GM12875 (cell line): Measurements from ENCODE around the gene TAS2R9.
"Not testable (repeated sequence)": the region's sequence is repeated elsewhere in the genome, so short reads cannot be mapped to it uniquely, and the experiment has no call there.

ENCODE experiments used
- H3K4me3 ChIP-seq: one replicate; pipeline ENCODE4 v1.5.1; 2011; ENCODE audit warnings: low read depth, low read length, control low read depth
- TF ChIP-seq, protein P1 (sequence below): IDR thresholded peaks from 2 replicates; pipeline ENCODE4 v1.5.1; 2011; ENCODE audit warnings: low read depth, mild to moderate bottlenecking, control low read depth, inconsistent platforms, low read length, moderate library complexity, borderline replicate concordance; ENCODE audit not compliant: insufficient read depth

The TAS2R9 gene

GRCh38 chr12:10802587-10802986 is 7.4 kb downstream of the TAS2R9 start, which contains the start of gene TAS2R7:
TSS of gene TAS2R7 (minus strand) at chr12:10802627. CDS start at chr12:10802570, 57 bp downstream.
- H3K4me3 ChIP-seq: no peak within 1 kb of the TSS
- TF ChIP-seq, protein P1, sequence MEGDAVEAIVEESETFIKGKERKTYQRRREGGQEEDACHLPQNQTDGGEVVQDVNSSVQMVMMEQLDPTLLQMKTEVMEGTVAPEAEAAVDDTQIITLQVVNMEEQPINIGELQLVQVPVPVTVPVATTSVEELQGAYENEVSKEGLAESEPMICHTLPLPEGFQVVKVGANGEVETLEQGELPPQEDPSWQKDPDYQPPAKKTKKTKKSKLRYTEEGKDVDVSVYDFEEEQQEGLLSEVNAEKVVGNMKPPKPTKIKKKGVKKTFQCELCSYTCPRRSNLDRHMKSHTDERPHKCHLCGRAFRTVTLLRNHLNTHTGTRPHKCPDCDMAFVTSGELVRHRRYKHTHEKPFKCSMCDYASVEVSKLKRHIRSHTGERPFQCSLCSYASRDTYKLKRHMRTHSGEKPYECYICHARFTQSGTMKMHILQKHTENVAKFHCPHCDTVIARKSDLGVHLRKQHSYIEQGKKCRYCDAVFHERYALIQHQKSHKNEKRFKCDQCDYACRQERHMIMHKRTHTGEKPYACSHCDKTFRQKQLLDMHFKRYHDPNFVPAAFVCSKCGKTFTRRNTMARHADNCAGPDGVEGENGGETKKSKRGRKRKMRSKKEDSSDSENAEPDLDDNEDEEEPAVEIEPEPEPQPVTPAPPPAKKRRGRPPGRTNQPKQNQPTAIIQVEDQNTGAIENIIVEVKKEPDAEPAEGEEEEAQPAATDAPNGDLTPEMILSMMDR: no peak

DNA sequence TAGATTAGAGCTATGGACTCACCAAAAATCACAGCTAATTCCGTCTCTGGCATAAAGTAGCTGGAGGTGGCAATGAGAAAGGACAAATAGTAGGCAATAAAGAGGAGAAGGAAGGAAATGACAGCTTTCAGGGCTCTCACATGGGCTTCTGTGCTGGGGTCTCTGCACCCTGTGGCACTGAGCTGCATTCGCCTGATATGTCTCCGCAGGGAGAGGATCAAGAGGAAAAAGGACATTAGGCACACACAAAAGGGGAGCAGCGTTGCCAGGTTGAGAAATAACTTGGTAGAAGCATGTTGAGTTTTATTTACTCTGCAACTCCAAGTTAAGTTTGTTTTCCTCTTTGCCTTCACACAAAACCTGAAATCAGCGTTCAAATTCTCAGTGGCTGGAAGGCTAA is 8.2 kb downstream of the TAS2R9 start:
- TF ChIP-seq, protein P1: no peak
- no peak overlapping the region for H3K4me3 ChIP-seq

DNA sequence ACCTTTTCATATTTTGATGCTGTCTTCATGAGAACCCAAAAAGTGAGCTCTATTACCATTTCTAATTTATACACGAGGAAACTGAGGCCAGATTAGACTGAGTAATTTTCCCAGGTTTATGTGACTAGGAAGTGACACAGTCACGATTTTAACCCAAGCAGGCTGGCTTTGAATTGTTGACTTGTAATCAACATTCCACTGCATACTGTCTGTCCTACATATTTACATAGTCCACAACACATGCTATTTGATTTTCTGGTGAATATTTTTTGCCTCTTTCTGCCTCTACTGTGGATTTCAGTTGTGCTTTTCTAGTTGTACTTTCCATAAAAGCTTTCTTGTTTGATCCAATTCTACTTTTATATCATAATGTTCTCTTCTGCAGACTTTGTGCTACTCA is 15.7 kb downstream of the TAS2R9 start:
- no peak overlapping the region for H3K4me3 ChIP-seq
- TF ChIP-seq, protein P1: no peak

- H3K4me3 ChIP-seq: not testable (repeated sequence)
Measured at GRCh38 chr12:10791769-10792168, 18.2 kb downstream of the TAS2R9 start.

GRCh38 chr12:10783252-10783651 is 26.7 kb downstream of the TAS2R9 start:
- H3K4me3 ChIP-seq: no peak overlapping the region
- TF ChIP-seq, protein P1: no peak

- TF ChIP-seq, protein P1: no peak
Measured at GRCh38 chr12:10779103-10779502, 30.9 kb downstream of the TAS2R9 start.

GRCh38 chr12:10771132-10771733 is 38.7 kb downstream of the TAS2R9 start:
- H3K4me3 ChIP-seq: no peak overlapping the region
- TF ChIP-seq, protein P1: no peak

More at GRCh38 chr12:10779103-10779502, 30.9 kb downstream of the TAS2R9 start:
- no peak overlapping the region for H3K4me3 ChIP-seq

GRCh38 chr12:10759657-10760056 is 50.3 kb downstream of the TAS2R9 start:
- TF ChIP-seq, protein P1: no peak
- no peak overlapping the region for H3K4me3 ChIP-seq
